A673 (cell line): Measurements from ENCODE around the gene ANKRD55.

Source experiments
- CTCF ChIP-seq: fragments of 300-800, 200-600 bp; sonication (generic); conservative IDR thresholded peaks from 2 replicates; pipeline ENCODE4 v1.5.1; 2017; ENCODE audit warnings: low read depth, mild to moderate bottlenecking, antibody characterized with exemption, low read length, moderate library complexity, mixed read lengths
- EZH2 ChIP-seq: fragments of 200-600 bp; sonication (generic); IDR thresholded peaks from 2 replicates; pipeline ENCODE4 v1.6.1; 2017; ENCODE audit warnings: borderline replicate concordance, low read depth, mild to moderate bottlenecking, mixed read lengths, antibody characterized with exemption, low read length; ENCODE audit not compliant: poor library complexity, severe bottlenecking

GRCh38 chr5:56227691-56228090 is 5.4 kb downstream of the ANKRD55 start:
- TF ChIP-seq CTCF (no peak), EZH2 (no peak)
